GM23338 (cell line): ENCODE measurements around the gene MLLT10. TPM values are rescaled to one million over a fixed set of nuclear protein-coding genes. Genes with fewer than 3 reads are reported as not detected.

Source experiments
- ATAC-seq: fragments of 200-7000 bp; cut with Tn5 transposase; 3 replicates; pipeline ENCODE4 v1.9.1; 2020
- DNase-seq: peaks from one replicate; pipeline ENCODE4 v3.0.0-alpha.2; 2015; ENCODE audit warnings: low spot score
- H2AFZ ChIP-seq: fragments of 200-600 bp; sonication (generic); 2 replicates; pipeline ENCODE4 v1.8.0; 2016; ENCODE audit warnings: antibody characterized with exemption, mild to moderate bottlenecking, moderate library complexity
- H3F3A ChIP-seq: fragments of 200-600 bp; sonication (generic); replicated peaks from 2 replicates; pipeline ENCODE4 v1.8.0; 2017; ENCODE audit warnings: antibody characterized with exemption, mixed run types, low read depth
- H3K27ac ChIP-seq: fragments of 200-600 bp; sonication (generic); 2 replicates; pipeline ENCODE4 v1.6.1; 2016; ENCODE audit warnings: low read depth
- H3K27me3 ChIP-seq: fragments of 200-600 bp; sonication (generic); 2 replicates; pipeline ENCODE4 v1.8.0; 2016; ENCODE audit warnings: mild to moderate bottlenecking, mixed run types, moderate library complexity; ENCODE audit not compliant: insufficient read depth
- H3K36me3 ChIP-seq: fragments of 200-600 bp; sonication (generic); 2 replicates; pipeline ENCODE4 v1.8.0; 2016; ENCODE audit warnings: mild to moderate bottlenecking; ENCODE audit not compliant: insufficient read depth
- H3K4me1 ChIP-seq: fragments of 200-600 bp; sonication (generic); 2 replicates; pipeline ENCODE4 v1.8.0; 2016; ENCODE audit warnings: mild to moderate bottlenecking, moderate library complexity; ENCODE audit not compliant: insufficient read depth
- H3K4me2 ChIP-seq: fragments of 200-600 bp; sonication (generic); 2 replicates; pipeline ENCODE4 v1.7.1; 2017; ENCODE audit warnings: mixed run types
- H3K4me3 ChIP-seq: fragments of 200-600 bp; sonication (generic); 2 replicates; pipeline ENCODE4 v1.6.1; 2016; ENCODE audit warnings: mixed run types
- H3K79me2 ChIP-seq: fragments of 200-600 bp; sonication (generic); replicated peaks from 2 replicates; pipeline ENCODE4 v1.8.0; 2017; ENCODE audit warnings: mild to moderate bottlenecking; ENCODE audit not compliant: insufficient read depth
- H3K9me2 ChIP-seq: fragments of 200-600 bp; sonication (generic); 2 replicates; pipeline ENCODE4 v1.8.0; 2017; ENCODE audit not compliant: insufficient read depth
- H4K20me1 ChIP-seq: fragments of 200-600 bp; sonication (generic); replicated peaks from 2 replicates; pipeline ENCODE4 v1.8.0; 2017; ENCODE audit warnings: mild to moderate bottlenecking; ENCODE audit not compliant: insufficient read depth
- H3K27ac Mint-ChIP-seq: 2 replicates; pipeline ENCODE4 v1.8.0; 2020; ENCODE audit warnings: inconsistent platforms, mild to moderate bottlenecking, moderate library complexity, mixed read lengths
- H3K27me3 Mint-ChIP-seq: 3 replicates; pipeline ENCODE4 v1.8.0; 2022; ENCODE audit warnings: low read depth, mild to moderate bottlenecking, moderate library complexity, mixed read lengths, inconsistent platforms; ENCODE audit not compliant: insufficient read depth, poor library complexity
- H3K36me3 Mint-ChIP-seq: 3 replicates; pipeline ENCODE4 v1.8.0; 2021; ENCODE audit warnings: low read depth, mild to moderate bottlenecking, inconsistent platforms, moderate library complexity, mixed read lengths
- H3K4me1 Mint-ChIP-seq: 3 replicates; pipeline ENCODE4 v1.8.0; 2020; ENCODE audit warnings: mild to moderate bottlenecking, inconsistent platforms, mixed read lengths
- H3K4me3 Mint-ChIP-seq: 3 replicates; pipeline ENCODE4 v1.8.0; 2021; ENCODE audit warnings: moderate library complexity, mild to moderate bottlenecking, inconsistent platforms, mixed read lengths
- H3K9me3 Mint-ChIP-seq: 3 replicates; pipeline ENCODE4 v1.8.0; 2020; ENCODE audit warnings: moderate library complexity, mild to moderate bottlenecking, inconsistent platforms, mixed read lengths
- CREB1 ChIP-seq: fragments of 250-450 bp; sonication (Bioruptor Pico); IDR thresholded peaks from 2 replicates; pipeline ENCODE4 v1.5.0; 2020; ENCODE audit warnings: low read depth, mild to moderate bottlenecking, moderate library complexity
- ETS1 ChIP-seq: IDR thresholded peaks from 2 replicates; pipeline ENCODE4 v1.6.1; 2016; ENCODE audit warnings: antibody characterized with exemption
- EZH2 ChIP-seq: fragments of 200-600 bp; sonication (generic); IDR thresholded peaks from one replicate; pipeline ENCODE4 v1.8.0; 2017; ENCODE audit warnings: antibody characterized with exemption, mild to moderate bottlenecking, low read depth; ENCODE audit not compliant: unreplicated experiment
- EZH2phosphoT487 ChIP-seq: fragments of 200-600 bp; sonication (generic); IDR thresholded peaks from one replicate; pipeline ENCODE4 v1.8.1; 2018; ENCODE audit warnings: antibody characterized with exemption; ENCODE audit not compliant: unreplicated experiment
- JUNB ChIP-seq: IDR thresholded peaks from one replicate; pipeline ENCODE4 v1.6.1; 2016; ENCODE audit warnings: antibody characterized with exemption; ENCODE audit not compliant: unreplicated experiment
- NANOG ChIP-seq: IDR thresholded peaks from 2 replicates; pipeline ENCODE4 v1.6.1; 2016; ENCODE audit warnings: antibody characterized with exemption, borderline replicate concordance
- POLR2AphosphoS5 ChIP-seq: IDR thresholded peaks from 2 replicates; pipeline ENCODE4 v1.6.1; 2016; ENCODE audit warnings: antibody characterized with exemption, low read depth
- REST ChIP-seq: IDR thresholded peaks from one replicate; pipeline ENCODE4 v1.6.1; 2018; ENCODE audit warnings: antibody characterized with exemption; ENCODE audit not compliant: unreplicated experiment
- STAT1 ChIP-seq: IDR thresholded peaks from one replicate; pipeline ENCODE4 v1.6.1; 2016; ENCODE audit warnings: antibody characterized with exemption; ENCODE audit not compliant: unreplicated experiment
- ZNF114 ChIP-seq: fragments of 250-450 bp; sonication (Bioruptor Pico); IDR thresholded peaks from 2 replicates; pipeline ENCODE4 v1.5.0; 2020; ENCODE audit warnings: mild to moderate bottlenecking, moderate library complexity
- ZNF331 ChIP-seq: fragments of 250-450 bp; sonication (Bioruptor Pico); IDR thresholded peaks from 2 replicates; pipeline ENCODE4 v1.5.0; 2020; ENCODE audit warnings: low read depth, mild to moderate bottlenecking, moderate library complexity
- ZNF462 ChIP-seq: fragments of 250-450 bp; sonication (Bioruptor Pico); IDR thresholded peaks from 2 replicates; pipeline ENCODE4 v1.5.0; 2020; ENCODE audit warnings: mild to moderate bottlenecking, moderate library complexity
- polyA plus RNA-seq: library from polyadenylated mRNA; unstranded; fragments of >200 nt; fragmentation: Nextera tagmentation; extraction: Ambion mirVana; gene quantifications from 2 replicates; pipeline ENCODE4 v1.2.1, GENCODE V29; 2016
- total RNA-seq: library from RNA; depleted of rRNA; stranded (reverse); fragments of >200 nt; shearing (Covaris generic); gene quantifications from 2 replicates; pipeline ENCODE4 v1.2.3, GENCODE V29; 2014
- TF ChIP-seq, protein P1 (sequence below), 2 experiments: fragments of 200-600 bp in 1 of 2; sonication (generic) in 1 of 2; conservative IDR thresholded peaks; 2 replicates each; pipeline versions ENCODE4 v1.5.1 to v1.6.1; 2016 to 2017; ENCODE audit warnings: antibody characterized with exemption in 2 of 2, low read depth in 2 of 2, mild to moderate bottlenecking in 2 of 2, moderate library complexity in 1 of 2

Gene MLLT10
- total and polyA plus RNA-seq, 2 experiments from 2014 or later: 28.8 to 55.4 TPM

DNA sequence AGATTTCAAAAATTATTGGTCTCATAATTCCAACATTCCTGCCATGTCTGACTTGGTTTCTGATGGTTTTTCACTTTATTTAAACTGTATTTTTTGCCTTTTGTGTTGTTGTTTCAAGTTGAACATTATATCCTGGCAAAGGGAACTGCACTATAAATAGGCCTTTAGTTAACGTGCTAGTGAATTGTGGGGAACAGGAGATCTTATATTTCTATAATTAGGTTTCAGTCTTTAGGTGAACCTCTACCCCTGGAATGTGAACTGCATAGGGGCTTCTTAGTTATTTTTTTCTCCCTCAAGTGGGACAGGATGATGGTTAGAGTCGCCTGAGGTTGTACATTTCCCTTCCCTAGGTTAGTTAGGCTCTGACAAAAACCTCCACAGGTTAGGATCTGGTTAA is 128.6 kb downstream of the MLLT10 start:
- H3K36me3 Mint-ChIP-seq: no peaks in the 10 kb centered on the region
- Histone ChIP-seq H3K4me3 (no peak overlapping the region), H3K4me2 (no peak overlapping the region), H3K79me2 (peaks cover 83% of the 10 kb centered on the region), H2AFZ (no peak overlapping the region), H4K20me1 (no peaks in the 10 kb centered on the region), H3F3A (no peaks in the 10 kb centered on the region), H3K4me1 (peaks cover 35% of the 10 kb centered on the region), H3K36me3 (no peaks in the 10 kb centered on the region), H3K9me2 (no peaks in the 10 kb centered on the region), H3K27ac (peak overlapping the region; percentile 40), H3K27me3 (no peaks in the 10 kb centered on the region)
- DNase-seq (no peak), ATAC-seq (peak; percentile 27)
- TF ChIP-seq ZNF114 (no peak), ZNF462 (CRISPR knock-in tag) (no peak), JUNB (no peak), ETS1 (no peak), EZH2 (no peak), NANOG (no peak), CREB1 (no peak), POLR2AphosphoS5 (no peak), EZH2phosphoT487 (no peak), STAT1 (no peak), ZNF331 (CRISPR knock-in tag) (no peak), REST (no peak)
- TF ChIP-seq, protein P1, sequence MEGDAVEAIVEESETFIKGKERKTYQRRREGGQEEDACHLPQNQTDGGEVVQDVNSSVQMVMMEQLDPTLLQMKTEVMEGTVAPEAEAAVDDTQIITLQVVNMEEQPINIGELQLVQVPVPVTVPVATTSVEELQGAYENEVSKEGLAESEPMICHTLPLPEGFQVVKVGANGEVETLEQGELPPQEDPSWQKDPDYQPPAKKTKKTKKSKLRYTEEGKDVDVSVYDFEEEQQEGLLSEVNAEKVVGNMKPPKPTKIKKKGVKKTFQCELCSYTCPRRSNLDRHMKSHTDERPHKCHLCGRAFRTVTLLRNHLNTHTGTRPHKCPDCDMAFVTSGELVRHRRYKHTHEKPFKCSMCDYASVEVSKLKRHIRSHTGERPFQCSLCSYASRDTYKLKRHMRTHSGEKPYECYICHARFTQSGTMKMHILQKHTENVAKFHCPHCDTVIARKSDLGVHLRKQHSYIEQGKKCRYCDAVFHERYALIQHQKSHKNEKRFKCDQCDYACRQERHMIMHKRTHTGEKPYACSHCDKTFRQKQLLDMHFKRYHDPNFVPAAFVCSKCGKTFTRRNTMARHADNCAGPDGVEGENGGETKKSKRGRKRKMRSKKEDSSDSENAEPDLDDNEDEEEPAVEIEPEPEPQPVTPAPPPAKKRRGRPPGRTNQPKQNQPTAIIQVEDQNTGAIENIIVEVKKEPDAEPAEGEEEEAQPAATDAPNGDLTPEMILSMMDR (conservative IDR thresholded peaks at IDR 0.05; ENCODE audit: low read depth in 2 of 2): no peak
- H3K9me3 Mint-ChIP-seq: no peaks in the 10 kb centered on the region
- no peaks in the 10 kb centered on the region for H3K27me3 Mint-ChIP-seq
- no peak overlapping the region for H3K4me3 Mint-ChIP-seq
- peak overlapping the region; percentile 76; the same call in 1 of the 2 replicates for H3K27ac Mint-ChIP-seq
- peaks cover 33% of the 10 kb centered on the region for H3K4me1 Mint-ChIP-seq
